Measurements from ENCODE around the gene IGSF3.

- TF ChIP-seq, protein P1, sequence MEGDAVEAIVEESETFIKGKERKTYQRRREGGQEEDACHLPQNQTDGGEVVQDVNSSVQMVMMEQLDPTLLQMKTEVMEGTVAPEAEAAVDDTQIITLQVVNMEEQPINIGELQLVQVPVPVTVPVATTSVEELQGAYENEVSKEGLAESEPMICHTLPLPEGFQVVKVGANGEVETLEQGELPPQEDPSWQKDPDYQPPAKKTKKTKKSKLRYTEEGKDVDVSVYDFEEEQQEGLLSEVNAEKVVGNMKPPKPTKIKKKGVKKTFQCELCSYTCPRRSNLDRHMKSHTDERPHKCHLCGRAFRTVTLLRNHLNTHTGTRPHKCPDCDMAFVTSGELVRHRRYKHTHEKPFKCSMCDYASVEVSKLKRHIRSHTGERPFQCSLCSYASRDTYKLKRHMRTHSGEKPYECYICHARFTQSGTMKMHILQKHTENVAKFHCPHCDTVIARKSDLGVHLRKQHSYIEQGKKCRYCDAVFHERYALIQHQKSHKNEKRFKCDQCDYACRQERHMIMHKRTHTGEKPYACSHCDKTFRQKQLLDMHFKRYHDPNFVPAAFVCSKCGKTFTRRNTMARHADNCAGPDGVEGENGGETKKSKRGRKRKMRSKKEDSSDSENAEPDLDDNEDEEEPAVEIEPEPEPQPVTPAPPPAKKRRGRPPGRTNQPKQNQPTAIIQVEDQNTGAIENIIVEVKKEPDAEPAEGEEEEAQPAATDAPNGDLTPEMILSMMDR (conservative IDR thresholded peaks at IDR 0.05 in 1 of 2, IDR thresholded peaks at IDR 0.05 in 1 of 2; ENCODE audit: extremely low read depth in 1 of 2, insufficient read depth in 1 of 2, low read depth in 1 of 2, low read length in 2 of 2) = no peak
- TF ChIP-seq EZH2 (IDR thresholded peaks at IDR 0.05; ENCODE audit: borderline replicate concordance, low read length) = no peak
These were observed 106.6 kb downstream of the IGSF3 start for GRCh38 chr1:116560704-116561490.
